ENCODE data around the gene PDE5A.

DNA sequence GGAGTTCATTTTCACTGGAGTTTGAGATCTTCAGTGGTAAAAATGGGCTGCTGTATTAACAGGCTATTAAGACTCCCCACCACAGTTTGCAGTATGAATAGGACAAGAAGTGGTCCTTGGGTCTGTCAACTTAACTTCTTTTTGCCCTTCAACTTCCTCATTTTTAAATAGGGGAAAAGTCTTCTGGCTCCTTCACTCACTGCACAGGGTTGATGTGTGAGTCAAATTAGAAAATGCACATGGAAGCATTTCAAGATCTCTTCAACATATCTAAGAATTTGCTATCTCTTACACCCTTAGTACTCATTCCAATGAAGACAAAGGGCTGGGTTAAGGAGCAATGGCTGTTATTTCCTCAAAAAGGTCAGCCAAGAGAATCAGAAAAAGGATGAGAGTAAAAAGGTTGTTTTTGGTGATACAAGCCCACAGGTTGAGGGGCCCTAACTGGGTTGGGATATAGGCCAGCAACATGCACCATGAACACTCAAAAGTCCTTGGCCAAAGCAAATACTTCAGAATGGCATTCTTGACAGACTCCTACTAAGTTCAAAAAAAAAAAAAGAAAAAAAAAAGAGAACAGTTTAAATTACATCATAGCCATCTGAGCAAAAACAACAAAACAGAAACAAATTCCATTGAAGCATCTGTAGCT lies 13.4 kb downstream of the PDE5A start:
- TF ChIP-seq TCF7L2 (IDR thresholded peaks at IDR 0.05; ENCODE audit: low read depth, low read length) (no peak), CTCF (IDR thresholded peaks at IDR 0.05) (no peak), POLR2AphosphoS5 (IDR thresholded peaks at IDR 0.05; ENCODE audit: low read depth, low read length) (no peak; the same call in 1 of the 2 replicates), REST (IDR thresholded peaks at IDR 0.05; ENCODE audit: insufficient read depth in 1 of 2, low read depth in 2 of 2, low read length in 1 of 2) (no peak), SIN3A (IDR thresholded peaks at IDR 0.05; ENCODE audit: borderline replicate concordance, insufficient read depth, low read depth, low read length) (no peak)
